PFSK-1 (cell line): ENCODE data around the gene ATP8B4.

Experiments
- POLR2AphosphoS5 ChIP-seq: IDR thresholded peaks from 2 replicates; pipeline ENCODE4 v1.6.1; 2012; ENCODE audit warnings: low read depth, mild to moderate bottlenecking, control low read depth, low read length, moderate library complexity
- SIN3A ChIP-seq: IDR thresholded peaks from 2 replicates; pipeline ENCODE4 v1.6.1; 2012; ENCODE audit warnings: mild to moderate bottlenecking, low read length, moderate library complexity, borderline replicate concordance; ENCODE audit not compliant: insufficient read depth
- TAF1 ChIP-seq: IDR thresholded peaks from 2 replicates; pipeline ENCODE4 v1.6.1; 2012; ENCODE audit warnings: low read length, control low read depth, borderline replicate concordance; ENCODE audit not compliant: insufficient read depth
- TF ChIP-seq, protein P1 (sequence below), 2 experiments: IDR thresholded peaks; 2 replicates each; pipeline versions ENCODE4 v1.6.1 to v1.8.0; 2011 to 2012; ENCODE audit warnings: low read depth in 2 of 2, low read length in 2 of 2, control low read depth in 1 of 2, inconsistent platforms in 1 of 2, mild to moderate bottlenecking in 1 of 2, moderate library complexity in 1 of 2; ENCODE audit not compliant: insufficient read depth in 1 of 2

GRCh38 chr15:50053055-50053856 lies 65.8 kb downstream of the ATP8B4 start:
- TF ChIP-seq, protein P1, sequence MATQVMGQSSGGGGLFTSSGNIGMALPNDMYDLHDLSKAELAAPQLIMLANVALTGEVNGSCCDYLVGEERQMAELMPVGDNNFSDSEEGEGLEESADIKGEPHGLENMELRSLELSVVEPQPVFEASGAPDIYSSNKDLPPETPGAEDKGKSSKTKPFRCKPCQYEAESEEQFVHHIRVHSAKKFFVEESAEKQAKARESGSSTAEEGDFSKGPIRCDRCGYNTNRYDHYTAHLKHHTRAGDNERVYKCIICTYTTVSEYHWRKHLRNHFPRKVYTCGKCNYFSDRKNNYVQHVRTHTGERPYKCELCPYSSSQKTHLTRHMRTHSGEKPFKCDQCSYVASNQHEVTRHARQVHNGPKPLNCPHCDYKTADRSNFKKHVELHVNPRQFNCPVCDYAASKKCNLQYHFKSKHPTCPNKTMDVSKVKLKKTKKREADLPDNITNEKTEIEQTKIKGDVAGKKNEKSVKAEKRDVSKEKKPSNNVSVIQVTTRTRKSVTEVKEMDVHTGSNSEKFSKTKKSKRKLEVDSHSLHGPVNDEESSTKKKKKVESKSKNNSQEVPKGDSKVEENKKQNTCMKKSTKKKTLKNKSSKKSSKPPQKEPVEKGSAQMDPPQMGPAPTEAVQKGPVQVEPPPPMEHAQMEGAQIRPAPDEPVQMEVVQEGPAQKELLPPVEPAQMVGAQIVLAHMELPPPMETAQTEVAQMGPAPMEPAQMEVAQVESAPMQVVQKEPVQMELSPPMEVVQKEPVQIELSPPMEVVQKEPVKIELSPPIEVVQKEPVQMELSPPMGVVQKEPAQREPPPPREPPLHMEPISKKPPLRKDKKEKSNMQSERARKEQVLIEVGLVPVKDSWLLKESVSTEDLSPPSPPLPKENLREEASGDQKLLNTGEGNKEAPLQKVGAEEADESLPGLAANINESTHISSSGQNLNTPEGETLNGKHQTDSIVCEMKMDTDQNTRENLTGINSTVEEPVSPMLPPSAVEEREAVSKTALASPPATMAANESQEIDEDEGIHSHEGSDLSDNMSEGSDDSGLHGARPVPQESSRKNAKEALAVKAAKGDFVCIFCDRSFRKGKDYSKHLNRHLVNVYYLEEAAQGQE (IDR thresholded peaks at IDR 0.05; ENCODE audit: insufficient read depth in 1 of 2, low read depth in 2 of 2, low read length in 2 of 2): no peak
- TF ChIP-seq POLR2AphosphoS5 (no peak), SIN3A (no peak), TAF1 (no peak)
